Measurements from ENCODE around the gene COX19.
A peak's percentile ranks its signal among the peaks of the same experiment; 100 is the strongest.

Gene COX19

DNA sequence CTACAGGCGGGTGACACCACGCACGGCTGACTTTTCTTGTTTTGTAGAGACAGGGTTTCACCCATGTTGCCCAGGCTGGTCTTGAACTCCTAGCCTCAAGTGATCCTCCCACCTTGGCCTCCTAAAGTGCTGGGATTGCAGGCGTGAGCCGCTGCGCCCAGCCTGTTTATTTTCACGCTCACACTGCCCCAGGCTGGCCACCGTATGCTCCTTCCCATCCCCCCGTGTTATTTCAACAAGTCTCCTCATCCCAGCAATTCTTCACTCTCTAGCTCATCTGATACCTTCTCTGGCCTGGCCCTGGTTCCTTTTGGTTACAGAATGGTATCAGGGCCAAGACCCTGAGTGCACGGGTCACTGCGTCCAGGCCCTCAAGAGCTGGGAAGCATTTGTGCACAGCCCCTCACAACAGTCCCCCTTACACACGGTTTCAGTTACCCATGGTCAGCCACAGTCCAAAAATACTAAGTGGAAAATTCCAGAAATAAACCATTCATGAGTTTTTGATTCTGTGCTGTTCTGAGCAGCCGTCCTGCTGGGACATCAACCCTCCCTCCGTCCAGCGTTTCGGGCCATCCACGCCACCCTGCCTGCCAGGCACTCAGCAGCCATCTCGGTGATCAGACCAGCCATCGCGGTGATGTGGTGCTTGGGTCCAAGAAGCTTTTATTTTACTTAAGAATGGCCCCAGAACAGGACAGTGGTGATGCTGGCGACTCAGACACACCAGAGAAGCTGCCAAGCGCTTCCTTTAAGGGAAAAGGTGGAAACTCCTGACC is 8.9 kb downstream of the COX19 start:
- H3K36me3 ChIP-seq (replicated peaks; ENCODE audit: insufficient read depth, low read length), result peaks cover 5% of the 10 kb centered on the region; the same call in 1 of the 2 replicates
- no peak overlapping the region for H3K4me3 ChIP-seq (ENCODE audit: low read length)
- H3K79me2 ChIP-seq (ENCODE audit: low read length), result peaks cover 14% of the 10 kb centered on the region
- TF ChIP-seq EZH2phosphoT487 (IDR thresholded peaks at IDR 0.05; ENCODE audit: low read length), result no peak
- TF ChIP-seq, protein P1, sequence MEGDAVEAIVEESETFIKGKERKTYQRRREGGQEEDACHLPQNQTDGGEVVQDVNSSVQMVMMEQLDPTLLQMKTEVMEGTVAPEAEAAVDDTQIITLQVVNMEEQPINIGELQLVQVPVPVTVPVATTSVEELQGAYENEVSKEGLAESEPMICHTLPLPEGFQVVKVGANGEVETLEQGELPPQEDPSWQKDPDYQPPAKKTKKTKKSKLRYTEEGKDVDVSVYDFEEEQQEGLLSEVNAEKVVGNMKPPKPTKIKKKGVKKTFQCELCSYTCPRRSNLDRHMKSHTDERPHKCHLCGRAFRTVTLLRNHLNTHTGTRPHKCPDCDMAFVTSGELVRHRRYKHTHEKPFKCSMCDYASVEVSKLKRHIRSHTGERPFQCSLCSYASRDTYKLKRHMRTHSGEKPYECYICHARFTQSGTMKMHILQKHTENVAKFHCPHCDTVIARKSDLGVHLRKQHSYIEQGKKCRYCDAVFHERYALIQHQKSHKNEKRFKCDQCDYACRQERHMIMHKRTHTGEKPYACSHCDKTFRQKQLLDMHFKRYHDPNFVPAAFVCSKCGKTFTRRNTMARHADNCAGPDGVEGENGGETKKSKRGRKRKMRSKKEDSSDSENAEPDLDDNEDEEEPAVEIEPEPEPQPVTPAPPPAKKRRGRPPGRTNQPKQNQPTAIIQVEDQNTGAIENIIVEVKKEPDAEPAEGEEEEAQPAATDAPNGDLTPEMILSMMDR (IDR thresholded peaks at IDR 0.05; ENCODE audit: low read length), result no peak
- no peak for TF ChIP-seq EZH2 (optimal IDR thresholded peaks at IDR 0.05; ENCODE audit: low read depth, low read length)
- no peaks in the 10 kb centered on the region for H4K20me1 ChIP-seq (ENCODE audit: insufficient read depth, low read length)
- no peak overlapping the region for H3K9ac ChIP-seq (ENCODE audit: low read length)
- peaks cover 10% of the 10 kb centered on the region for H3F3A ChIP-seq (ENCODE audit: insufficient read depth, low read length)
- H3K27ac ChIP-seq (ENCODE audit: low read length), result peak overlapping the region; percentile 91; the same call in 1 of the 2 replicates
- 0 out of 2 replicates have a peak, but pooled peaks cover 2% of the 10 kb centered on the region for H3K27me3 ChIP-seq (replicated peaks; ENCODE audit: insufficient read depth, low read length)
- no peak for DNase-seq
- H3K4me1 ChIP-seq (ENCODE audit: low read length), result peaks cover 12% of the 10 kb centered on the region
- H3K9me3 ChIP-seq (replicated peaks; ENCODE audit: insufficient read depth, low read length), result no peaks in the 10 kb centered on the region
- H3K4me2 ChIP-seq (ENCODE audit: low read depth, low read length), result no peak overlapping the region
- H3K9me2 ChIP-seq (replicated peaks; ENCODE audit: insufficient read depth, low read length), result no peaks in the 10 kb centered on the region
- no peak overlapping the region for H2AFZ ChIP-seq (ENCODE audit: low read length)

DNA sequence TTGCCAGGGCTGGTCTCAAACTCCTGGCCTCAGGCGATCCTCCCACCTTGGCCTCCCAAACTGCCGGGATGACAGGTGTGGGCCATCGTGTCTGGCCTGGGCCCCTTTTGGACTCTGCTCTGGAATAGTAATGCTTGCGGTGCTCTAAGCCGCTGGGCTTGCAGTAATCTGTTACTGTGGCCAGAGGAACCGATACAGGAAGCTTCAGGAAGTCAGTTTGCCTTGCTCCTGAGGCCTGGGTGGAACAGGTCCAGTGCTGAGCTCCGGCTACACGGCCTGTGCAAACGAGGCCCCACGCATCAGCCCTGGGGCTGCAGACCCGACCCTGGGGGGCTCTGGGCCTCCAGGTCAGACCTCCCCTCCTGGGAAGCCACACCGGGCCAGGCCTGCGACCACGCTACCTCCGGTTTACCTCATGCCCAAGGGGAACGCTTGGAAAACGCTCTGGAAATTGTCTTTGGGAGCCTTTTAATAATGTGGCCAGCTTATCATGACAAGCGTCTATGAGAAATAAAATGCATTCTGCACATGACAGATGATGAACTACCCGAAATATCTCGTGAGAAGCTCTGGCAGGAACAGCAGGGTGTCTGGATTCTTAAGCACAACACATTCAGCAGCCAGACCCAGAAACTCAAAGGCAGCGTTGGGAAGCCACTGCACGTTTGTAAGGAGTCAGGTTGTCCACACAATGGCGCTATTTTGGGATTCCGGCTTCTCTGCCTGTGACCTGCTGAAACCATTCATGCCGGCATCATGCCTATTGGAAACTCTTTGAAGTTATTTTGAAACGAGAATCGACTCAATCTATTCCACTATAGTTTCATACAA is 10.7 kb downstream of the COX19 start:
- peak; percentile 56 for DNase-seq

DNA sequence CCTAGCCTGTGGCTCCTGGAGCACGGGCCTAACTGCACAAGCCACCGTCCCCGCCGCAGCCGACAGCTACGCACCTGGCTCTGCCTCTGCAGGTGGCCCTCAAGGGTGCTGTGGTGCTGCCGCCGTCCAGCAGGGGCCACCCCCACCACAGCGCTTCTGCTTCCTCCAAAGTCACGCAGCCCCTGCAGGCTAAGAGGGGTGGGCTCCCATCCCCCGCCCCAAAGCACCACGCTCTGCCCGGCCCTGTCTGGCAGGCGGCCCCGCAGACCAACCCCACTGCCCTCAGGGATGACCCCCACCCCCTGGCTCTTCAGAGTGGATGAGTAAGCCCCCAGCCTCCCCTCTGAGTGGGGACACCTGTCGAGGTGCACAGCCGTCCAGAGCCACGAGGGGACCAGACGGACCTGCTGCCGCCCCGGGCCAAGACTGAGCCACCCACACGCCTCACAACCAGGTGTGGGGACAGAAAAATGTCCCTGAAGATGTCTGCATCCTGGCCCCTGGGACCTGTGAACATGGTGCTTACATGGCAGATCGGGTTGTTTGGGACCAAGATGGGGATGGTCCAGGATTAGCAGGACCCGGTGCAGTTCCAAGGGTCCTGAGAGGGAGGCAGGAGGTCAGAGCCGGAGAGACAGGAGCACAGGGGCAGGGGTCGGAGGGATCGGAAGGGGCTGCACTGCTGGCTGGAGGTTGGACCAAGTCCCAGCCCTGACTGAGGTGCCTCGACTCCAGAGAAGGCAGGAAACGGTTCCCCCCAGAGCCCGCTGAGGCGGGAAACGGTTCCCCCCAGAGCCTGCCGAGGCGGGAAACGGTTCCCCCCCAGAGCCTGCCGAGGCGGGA is 11.9 kb downstream of the COX19 start:
- Histone ChIP-seq H3K9me3 (replicated peaks; ENCODE audit: insufficient read depth, low read length) (no peaks in the 10 kb centered on the region), H3F3A (ENCODE audit: insufficient read depth, low read length) (peaks cover 10% of the 10 kb centered on the region), H3K27ac (ENCODE audit: low read length) (no peak overlapping the region), H4K20me1 (ENCODE audit: insufficient read depth, low read length) (no peaks in the 10 kb centered on the region), H3K4me1 (ENCODE audit: low read length) (peaks cover 12% of the 10 kb centered on the region), H3K9me2 (replicated peaks; ENCODE audit: insufficient read depth, low read length) (no peaks in the 10 kb centered on the region), H2AFZ (ENCODE audit: low read length) (no peak overlapping the region), H3K79me2 (ENCODE audit: low read length) (no peaks in the 10 kb centered on the region), H3K36me3 (replicated peaks; ENCODE audit: insufficient read depth, low read length) (no peaks in the 10 kb centered on the region; the same call in 1 of the 2 replicates), H3K9ac (ENCODE audit: low read length) (no peak overlapping the region), H3K4me3 (ENCODE audit: low read length) (no peak overlapping the region), H3K4me2 (ENCODE audit: low read depth, low read length) (no peak overlapping the region), H3K27me3 (replicated peaks; ENCODE audit: insufficient read depth, low read length) (peaks cover 26% of the 10 kb centered on the region)
- DNase-seq, result no peak
- TF ChIP-seq, protein P1 (IDR thresholded peaks at IDR 0.05; ENCODE audit: low read length), result no peak
- TF ChIP-seq EZH2phosphoT487 (IDR thresholded peaks at IDR 0.05; ENCODE audit: low read length), result no peak
- TF ChIP-seq EZH2 (optimal IDR thresholded peaks at IDR 0.05; ENCODE audit: low read depth, low read length), result no peak

More for the DNA sequence above, 10.7 kb downstream of the COX19 start:
- H3F3A ChIP-seq (ENCODE audit: insufficient read depth, low read length), result peaks cover 10% of the 10 kb centered on the region
- H3K9ac ChIP-seq (ENCODE audit: low read length), result peak overlapping the region; percentile 60; the same call in 1 of the 2 replicates
- no peaks in the 10 kb centered on the region for H4K20me1 ChIP-seq (ENCODE audit: insufficient read depth, low read length)
- H3K9me3 ChIP-seq (replicated peaks; ENCODE audit: insufficient read depth, low read length), result no peaks in the 10 kb centered on the region
- no peak for TF ChIP-seq EZH2phosphoT487 (IDR thresholded peaks at IDR 0.05; ENCODE audit: low read length)
- TF ChIP-seq, protein P1 (IDR thresholded peaks at IDR 0.05; ENCODE audit: low read length), result peak; percentile 41
- 0 out of 2 replicates have a peak, but pooled peaks cover 3% of the 10 kb centered on the region for H3K79me2 ChIP-seq (ENCODE audit: low read length)
- H3K4me1 ChIP-seq (ENCODE audit: low read length), result peaks cover 12% of the 10 kb centered on the region
- peak overlapping the region; percentile 91; the same call in 1 of the 2 replicates for H3K27ac ChIP-seq (ENCODE audit: low read length)
- H2AFZ ChIP-seq (ENCODE audit: low read length), result no peak overlapping the region
- H3K27me3 ChIP-seq (replicated peaks; ENCODE audit: insufficient read depth, low read length), result peaks cover 15% of the 10 kb centered on the region
- peaks cover 5% of the 10 kb centered on the region; the same call in 1 of the 2 replicates for H3K36me3 ChIP-seq (replicated peaks; ENCODE audit: insufficient read depth, low read length)
- no peaks in the 10 kb centered on the region for H3K9me2 ChIP-seq (replicated peaks; ENCODE audit: insufficient read depth, low read length)
- no peak overlapping the region for H3K4me3 ChIP-seq (ENCODE audit: low read length)
- H3K4me2 ChIP-seq (ENCODE audit: low read depth, low read length), result peak overlapping the region; percentile 74
